Glomerular endothelial cell (primary cell): ENCODE results near the gene ADAT1. TPM values are rescaled to one million over a fixed set of nuclear protein-coding genes. Genes with fewer than 3 reads are reported as not detected.
"Not testable (repeated sequence)": the region's sequence is repeated elsewhere in the genome, so short reads cannot be mapped to it uniquely, and the experiment has no call there.

Experiments
- DNase-seq: peaks from one replicate; pipeline ENCODE4 v3.0.0-alpha.2; 2011; ENCODE audit warnings: low read depth, low spot score; ENCODE audit errors: extremely low read depth
- total RNA-seq: library from RNA; depleted of rRNA; stranded (reverse); fragments of >200 nt; gene quantifications from 2 replicates; pipeline ENCODE4 v1.2.3, GENCODE V29; 2015

ADAT1 gene
- total RNA-seq, 1 donor from 2014 or later: 120 TPM

- DNase-seq: no peak
Measured at GRCh38 chr16:75621170-75621477, 2.0 kb downstream of the ADAT1 start.

GRCh38 chr16:75620326-75621169 is 2.5 kb downstream of the ADAT1 start:
- no peak for DNase-seq

- DNase-seq: no peak
Measured at GRCh38 chr16:75618780-75619179, 4.3 kb downstream of the ADAT1 start.

GRCh38 chr16:75617121-75617520 is 6.0 kb downstream of the ADAT1 start:
- no peak for DNase-seq

GRCh38 chr16:75616521-75617010 is 6.5 kb downstream of the ADAT1 start:
- DNase-seq: no peak

GRCh38 chr16:75615619-75616018 is 7.5 kb downstream of the ADAT1 start:
- DNase-seq: no peak

- no peak for DNase-seq
Measured at GRCh38 chr16:75614066-75614897, 8.8 kb downstream of the ADAT1 start.

GRCh38 chr16:75606507-75606906 is 16.6 kb downstream of the ADAT1 start:
- DNase-seq: no peak

GRCh38 chr16:75603241-75603640 is 19.8 kb downstream of the ADAT1 start:
- no peak for DNase-seq

GRCh38 chr16:75599452-75600277 is 23.4 kb downstream of the ADAT1 start:
- no peak for DNase-seq

- peak; percentile 58 for DNase-seq
Measured at GRCh38 chr16:75593825-75594820, 29.0 kb downstream of the ADAT1 start.

- no peak for DNase-seq
Measured at GRCh38 chr16:75593308-75593707, 29.8 kb downstream of the ADAT1 start.

- not testable (repeated sequence) for DNase-seq
Measured at GRCh38 chr16:75591927-75592326, 31.2 kb downstream of the ADAT1 start.

- no peak for DNase-seq
Measured at GRCh38 chr16:75590920-75591843, 31.9 kb downstream of the ADAT1 start.

- no peak for DNase-seq
Measured at GRCh38 chr16:75589306-75589705, 33.8 kb downstream of the ADAT1 start.

GRCh38 chr16:75588716-75589115 is 34.4 kb downstream of the ADAT1 start:
- DNase-seq: no peak

GRCh38 chr16:75584108-75584507 is 39.0 kb downstream of the ADAT1 start:
- DNase-seq: no peak

- DNase-seq: no peak
Measured at GRCh38 chr16:75579281-75579834, 43.7 kb downstream of the ADAT1 start.
